Activated CD4-positive, CD25-positive, alpha-beta regulatory T cell treated with anti-CD3 and anti-CD28 coated beads, Interleukin-2, amount 50 U/mL, for 24 hours (primary cell): ENCODE results near the gene SYT7.
"Not testable (repeated sequence)": the region's sequence is repeated elsewhere in the genome, so short reads cannot be mapped to it uniquely, and the experiment has no call there.

Source experiments
- ATAC-seq, 2 donors: fragments of 150-1000 bp; cut with Tn5 transposase; one replicate each; pipeline ENCODE4 v1.10.0; 2021; ENCODE audit warnings: mild to moderate bottlenecking in 1 of 2, moderate library complexity in 1 of 2

The SYT7 gene

GRCh38 chr11:61475433-61475832, 105.4 kb downstream of the SYT7 start:
- no peak for ATAC-seq

GRCh38 chr11:61474013-61474643, 106.7 kb downstream of the SYT7 start:
- no peak for ATAC-seq

- no peak for ATAC-seq
Observed at GRCh38 chr11:61473370-61474012, 107.4 kb downstream of the SYT7 start.

GRCh38 chr11:61472868-61473267, 108.0 kb downstream of the SYT7 start:
- no peak for ATAC-seq

DNA sequence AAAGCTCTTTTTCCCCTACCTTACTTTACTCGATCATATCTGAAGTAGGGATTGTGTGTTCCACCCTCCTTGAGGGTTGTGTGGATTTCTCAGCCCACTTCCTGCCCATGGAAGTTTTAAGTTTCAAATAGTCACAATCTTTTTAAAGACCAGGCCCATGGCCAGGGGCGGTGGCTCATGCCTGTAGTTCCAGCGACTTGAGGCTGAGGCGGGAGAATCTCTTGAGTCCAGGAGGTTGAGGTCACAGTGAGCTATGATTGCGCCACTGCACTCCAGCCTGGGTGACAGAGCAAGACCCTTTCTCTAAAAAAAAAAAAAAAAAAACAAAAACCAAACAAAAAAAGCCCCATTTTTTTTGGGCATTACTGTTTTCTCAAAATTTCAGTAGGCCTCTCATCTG, 108.6 kb downstream of the SYT7 start:
- no peak for ATAC-seq

GRCh38 chr11:61468002-61468401, 112.9 kb downstream of the SYT7 start:
- no peak for ATAC-seq

GRCh38 chr11:61467602-61468001, 113.3 kb downstream of the SYT7 start:
- not testable (repeated sequence) for ATAC-seq
